HCT116 (cell line): Measurements from ENCODE around the gene ABL2.

ENCODE experiments used
- CEBPB ChIP-seq: IDR thresholded peaks from 2 replicates; pipeline ENCODE4 v1.6.1; 2012; ENCODE audit warnings: low read depth
- ELF1 ChIP-seq: IDR thresholded peaks from 2 replicates; pipeline ENCODE4 v1.6.1; 2012; ENCODE audit warnings: low read depth, borderline replicate concordance
- EZH2 ChIP-seq: fragments of 200-600 bp; sonication (generic); IDR thresholded peaks from 2 replicates; pipeline ENCODE4 v1.6.1; 2017; ENCODE audit warnings: antibody characterized with exemption, mixed run types
- EZH2phosphoT487 ChIP-seq: fragments of 200-600 bp; IDR thresholded peaks from 2 replicates; pipeline ENCODE4 v1.6.1; 2018; ENCODE audit warnings: antibody characterized with exemption, borderline replicate concordance
- POLR2A ChIP-seq: IDR thresholded peaks from 2 replicates; pipeline ENCODE4 v1.7.0; 2011; ENCODE audit warnings: borderline replicate concordance; ENCODE audit not compliant: insufficient read depth, insufficient read length; ENCODE audit errors: extremely low read depth
- SIN3A ChIP-seq: IDR thresholded peaks from 2 replicates; pipeline ENCODE4 v1.6.1; 2012; ENCODE audit warnings: low read depth
- TF ChIP-seq, protein P1 (sequence below), 3 experiments: fragments of 200-600 bp in 1 of 3; sonication (generic) in 1 of 3; IDR thresholded peaks in 2 of 3; conservative IDR thresholded peaks in 1 of 3; 2 replicates each; pipeline ENCODE4 v1.5.1; 2012 to 2017; ENCODE audit warnings: low read depth in 2 of 3, low read length in 2 of 3, antibody characterized with exemption in 1 of 3, borderline replicate concordance in 1 of 3, control low read depth in 1 of 3, mild to moderate bottlenecking in 1 of 3, mixed read lengths in 1 of 3, mixed run types in 1 of 3, moderate library complexity in 1 of 3; ENCODE audit not compliant: insufficient read depth in 1 of 3
- TF ChIP-seq, protein P2 (sequence below): IDR thresholded peaks from 2 replicates; pipeline ENCODE4 v1.6.1; 2012

DNA sequence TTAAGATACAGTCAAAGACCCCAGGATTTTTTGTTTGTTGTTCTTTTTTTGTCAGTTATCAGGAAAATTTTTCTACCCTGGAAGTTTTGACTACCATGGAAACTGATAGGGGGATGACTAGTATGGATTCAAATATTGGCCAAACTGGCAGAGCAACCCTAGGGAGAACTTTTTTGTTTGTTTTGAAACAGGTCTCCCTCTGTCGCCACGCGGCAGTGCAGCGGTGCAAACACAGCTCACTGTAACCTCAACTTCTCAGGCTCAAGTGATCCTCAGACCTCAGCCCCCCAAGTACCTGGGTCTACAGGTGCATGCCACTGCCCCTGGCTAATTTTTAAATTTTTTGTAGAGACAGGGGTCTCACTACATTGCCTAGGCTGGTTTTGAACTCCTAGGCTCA lies 101.0 kb downstream of the ABL2 start:
- TF ChIP-seq EZH2 (no peak), POLR2A (no peak), SIN3A (no peak), EZH2phosphoT487 (no peak), ELF1 (no peak), CEBPB (no peak)
- TF ChIP-seq, protein P1, sequence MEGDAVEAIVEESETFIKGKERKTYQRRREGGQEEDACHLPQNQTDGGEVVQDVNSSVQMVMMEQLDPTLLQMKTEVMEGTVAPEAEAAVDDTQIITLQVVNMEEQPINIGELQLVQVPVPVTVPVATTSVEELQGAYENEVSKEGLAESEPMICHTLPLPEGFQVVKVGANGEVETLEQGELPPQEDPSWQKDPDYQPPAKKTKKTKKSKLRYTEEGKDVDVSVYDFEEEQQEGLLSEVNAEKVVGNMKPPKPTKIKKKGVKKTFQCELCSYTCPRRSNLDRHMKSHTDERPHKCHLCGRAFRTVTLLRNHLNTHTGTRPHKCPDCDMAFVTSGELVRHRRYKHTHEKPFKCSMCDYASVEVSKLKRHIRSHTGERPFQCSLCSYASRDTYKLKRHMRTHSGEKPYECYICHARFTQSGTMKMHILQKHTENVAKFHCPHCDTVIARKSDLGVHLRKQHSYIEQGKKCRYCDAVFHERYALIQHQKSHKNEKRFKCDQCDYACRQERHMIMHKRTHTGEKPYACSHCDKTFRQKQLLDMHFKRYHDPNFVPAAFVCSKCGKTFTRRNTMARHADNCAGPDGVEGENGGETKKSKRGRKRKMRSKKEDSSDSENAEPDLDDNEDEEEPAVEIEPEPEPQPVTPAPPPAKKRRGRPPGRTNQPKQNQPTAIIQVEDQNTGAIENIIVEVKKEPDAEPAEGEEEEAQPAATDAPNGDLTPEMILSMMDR (IDR thresholded peaks at IDR 0.05 in 2 of 3, conservative IDR thresholded peaks at IDR 0.05 in 1 of 3; ENCODE audit: borderline replicate concordance in 1 of 3, insufficient read depth in 1 of 3, low read depth in 2 of 3, low read length in 2 of 3) = no peak
- TF ChIP-seq, protein P2, sequence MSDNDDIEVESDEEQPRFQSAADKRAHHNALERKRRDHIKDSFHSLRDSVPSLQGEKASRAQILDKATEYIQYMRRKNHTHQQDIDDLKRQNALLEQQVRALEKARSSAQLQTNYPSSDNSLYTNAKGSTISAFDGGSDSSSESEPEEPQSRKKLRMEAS = no peak
